Mesenchymal stem cell (in vitro differentiated cells and primary cell): Measurements from ENCODE around the gene ATR. TPM values are rescaled to one million over a fixed set of nuclear protein-coding genes. Genes with fewer than 3 reads are reported as not detected.

Experiments used
- small RNA-seq: library from polyadenylated mRNA; stranded (forward); fragments of <200 nt; extraction: miRNeasy Mini kit (QIAGEN cat#:217004); gene quantifications from one replicate; pipeline ENCODE3, GENCODE V24; 2013; ENCODE audit warnings: low read depth

ATR gene

Small RNAs within 50 kb of the gene (small RNA-seq; reads per million reads assigned to genes)
- gene RNA5SP143, result not detected
- not detected for gene RNU1-100P
- gene RNU6-1294P, result not detected
